NOMO-1 treated with DMSO at 0.1 percent for 48 hours (cell line): ENCODE data around the gene TEKT5.

Experiments
- DNase-seq: peaks from one replicate; lab custom pipeline; 2025; ENCODE audit not compliant: unreplicated experiment; lab: John Stamatoyannopoulos, UW

Gene TEKT5

DNA sequence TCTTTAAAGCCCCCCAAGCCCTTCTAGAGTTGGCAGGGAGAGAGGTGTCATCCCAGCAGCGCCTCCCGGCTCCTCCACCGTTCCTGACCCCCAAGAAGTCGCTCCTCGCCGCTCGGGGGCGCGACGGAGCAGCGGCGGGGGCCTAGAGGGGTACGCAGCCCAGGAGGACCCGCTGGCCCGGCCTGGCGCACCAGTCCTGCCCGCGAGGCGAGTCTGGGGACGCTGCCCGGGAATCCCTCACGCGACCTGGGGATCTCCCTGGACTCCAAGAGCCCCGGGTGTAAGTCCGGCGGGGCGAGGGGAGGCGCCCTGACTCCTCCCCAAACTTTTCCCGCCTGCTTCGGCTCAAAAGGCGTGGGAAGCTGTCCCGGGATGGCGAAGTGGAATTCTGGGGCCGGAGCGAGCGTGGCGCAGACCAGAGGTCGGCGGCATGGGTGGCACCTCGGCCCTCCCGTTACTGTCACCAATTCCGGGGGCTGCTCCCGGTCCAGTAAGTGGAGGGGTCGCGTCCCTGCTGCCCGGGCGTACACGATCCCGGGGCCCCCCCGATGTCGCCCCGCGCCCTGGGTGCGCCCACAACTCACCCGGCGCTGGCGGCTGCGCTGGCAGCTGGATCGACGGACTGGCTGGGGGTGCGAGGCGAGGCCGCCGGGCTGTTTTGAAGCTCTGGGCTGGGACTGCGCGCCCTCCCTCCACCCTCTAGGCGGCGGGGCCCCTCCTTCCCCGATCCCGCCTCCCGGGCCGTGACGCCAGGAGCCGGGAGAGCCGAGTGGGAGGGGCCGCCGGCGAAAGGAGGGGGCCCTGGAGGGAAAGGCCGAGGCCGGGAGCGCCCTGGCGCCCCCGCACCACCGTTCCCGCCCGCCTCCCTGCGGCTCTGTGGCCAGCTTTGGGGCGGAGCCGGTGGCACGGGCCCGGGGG, 114.5 kb downstream of the TEKT5 start, which contains the start of gene EMP2:
EMP2 (minus strand) TSS at position 634 of the 918 bp plus-strand sequence. CDS start 32,981 bp downstream, outside the sequence.
- DNase-seq, result no peak

DNA sequence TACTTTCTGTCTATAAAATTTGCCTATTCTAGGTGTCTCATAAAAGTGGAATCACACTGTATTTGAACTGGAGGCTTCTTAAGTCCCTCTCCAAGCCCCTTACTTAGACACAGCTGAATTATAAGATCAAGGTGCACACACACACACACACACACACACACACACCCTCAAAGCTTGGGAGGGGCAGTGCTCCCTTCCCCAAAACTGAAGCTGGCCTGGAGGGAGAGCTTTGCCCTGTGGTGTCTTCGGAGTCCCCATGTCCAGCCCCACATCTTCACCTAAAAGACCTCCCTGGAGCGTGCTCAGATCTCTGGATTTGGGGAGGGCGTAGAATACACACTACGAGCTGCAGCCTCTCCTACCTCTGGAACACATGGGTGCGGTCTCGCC, 115.2 kb downstream of the TEKT5 start:
- DNase-seq, result no peak

DNA sequence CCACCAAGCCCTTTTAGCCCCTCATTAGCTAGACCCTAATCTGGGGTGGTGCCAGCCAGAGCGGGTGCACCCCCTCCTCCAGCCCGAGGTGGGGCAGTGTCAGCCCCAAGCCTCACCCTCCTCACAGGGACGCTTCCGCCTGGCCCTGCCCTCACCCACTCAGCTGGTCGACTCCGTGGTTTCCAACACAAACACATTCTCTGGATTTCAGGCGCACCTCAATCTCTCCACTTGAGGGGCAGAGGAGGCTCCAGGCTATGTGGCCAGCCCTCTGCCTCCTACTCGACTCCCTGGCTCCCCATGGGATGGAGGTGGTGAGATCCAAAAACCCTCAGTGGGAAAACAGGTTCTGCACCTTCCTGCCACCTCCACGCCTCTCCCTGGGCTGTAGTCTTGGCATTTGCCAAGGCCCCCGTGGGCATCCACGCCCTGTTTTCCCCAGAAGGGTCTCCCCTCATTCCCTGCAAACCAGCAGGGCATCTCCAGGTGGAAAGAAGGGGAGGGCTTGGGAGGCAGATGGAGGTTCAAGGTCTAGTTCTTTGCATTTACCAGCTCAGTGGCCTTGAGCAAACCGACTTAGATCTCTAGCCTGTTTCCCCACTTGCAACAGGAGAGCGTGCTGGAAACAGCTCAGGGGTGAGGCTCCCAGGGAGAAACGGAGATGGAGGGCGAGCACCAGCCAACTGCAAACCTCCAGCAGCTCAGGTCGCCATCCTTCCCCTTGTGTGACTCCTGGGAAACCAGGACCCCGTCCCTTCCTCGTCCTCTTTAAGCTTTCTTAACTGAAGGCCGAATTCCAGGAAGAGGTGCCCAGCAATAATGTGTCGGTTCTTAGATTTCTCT, 116.0 kb downstream of the TEKT5 start:
- no peak for DNase-seq
